Neural progenitor cell (in vitro differentiated cells): Measurements from ENCODE around the gene ROM1.

Experiments
- EZH2 ChIP-seq: fragments of 200-600 bp; sonication (generic); IDR thresholded peaks from 2 replicates; pipeline ENCODE4 v1.6.1; 2017; ENCODE audit warnings: antibody characterized with exemption, mild to moderate bottlenecking, moderate library complexity
- TF ChIP-seq, protein P1 (sequence below): fragments of 200-600 bp; sonication (generic); IDR thresholded peaks from 2 replicates; pipeline ENCODE4 v1.5.1; 2017; ENCODE audit warnings: antibody characterized with exemption, mild to moderate bottlenecking

DNA sequence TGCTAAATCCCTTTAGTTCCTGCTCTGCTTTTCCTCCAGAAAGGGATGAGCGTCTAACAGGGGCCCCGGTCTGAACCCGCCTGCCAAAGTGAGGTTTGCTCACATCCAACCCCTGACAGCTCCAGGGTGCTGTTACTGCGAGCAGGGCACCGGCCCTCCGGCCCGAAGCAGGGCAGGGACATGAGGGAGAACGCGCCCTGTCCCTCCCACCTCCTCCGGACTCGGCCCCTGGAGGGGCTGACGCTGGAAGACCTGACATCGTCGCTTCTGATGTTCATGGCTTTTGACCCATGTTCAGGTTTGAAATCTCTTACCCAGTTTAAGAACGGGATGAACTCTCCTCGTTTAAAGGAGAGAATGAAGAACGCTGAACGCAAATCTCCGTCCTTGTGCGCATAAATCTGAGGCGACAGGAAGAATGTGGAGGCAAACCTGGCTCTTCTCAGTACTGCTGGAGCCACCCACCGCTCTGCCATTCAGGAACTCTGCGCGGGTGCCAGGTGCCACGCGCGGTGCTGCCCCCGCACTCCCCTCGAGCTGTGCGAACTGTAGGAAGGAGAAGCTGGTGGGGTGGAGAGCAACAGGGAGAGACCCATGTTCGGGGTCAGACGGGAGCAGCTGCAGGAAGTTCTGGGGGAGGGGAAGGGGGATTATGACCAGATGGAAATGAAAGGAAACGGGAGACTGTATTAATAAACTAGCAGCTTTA, 38.5 kb upstream of the ROM1 start:
- TF ChIP-seq EZH2, result no peak
- TF ChIP-seq, protein P1, sequence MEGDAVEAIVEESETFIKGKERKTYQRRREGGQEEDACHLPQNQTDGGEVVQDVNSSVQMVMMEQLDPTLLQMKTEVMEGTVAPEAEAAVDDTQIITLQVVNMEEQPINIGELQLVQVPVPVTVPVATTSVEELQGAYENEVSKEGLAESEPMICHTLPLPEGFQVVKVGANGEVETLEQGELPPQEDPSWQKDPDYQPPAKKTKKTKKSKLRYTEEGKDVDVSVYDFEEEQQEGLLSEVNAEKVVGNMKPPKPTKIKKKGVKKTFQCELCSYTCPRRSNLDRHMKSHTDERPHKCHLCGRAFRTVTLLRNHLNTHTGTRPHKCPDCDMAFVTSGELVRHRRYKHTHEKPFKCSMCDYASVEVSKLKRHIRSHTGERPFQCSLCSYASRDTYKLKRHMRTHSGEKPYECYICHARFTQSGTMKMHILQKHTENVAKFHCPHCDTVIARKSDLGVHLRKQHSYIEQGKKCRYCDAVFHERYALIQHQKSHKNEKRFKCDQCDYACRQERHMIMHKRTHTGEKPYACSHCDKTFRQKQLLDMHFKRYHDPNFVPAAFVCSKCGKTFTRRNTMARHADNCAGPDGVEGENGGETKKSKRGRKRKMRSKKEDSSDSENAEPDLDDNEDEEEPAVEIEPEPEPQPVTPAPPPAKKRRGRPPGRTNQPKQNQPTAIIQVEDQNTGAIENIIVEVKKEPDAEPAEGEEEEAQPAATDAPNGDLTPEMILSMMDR, result no peak
